OCI-LY3 (cell line): ENCODE data around the gene CST7.

Experiments
- CTCF ChIP-seq: fragments of 200-600, 300-600 bp; sonication (generic); IDR thresholded peaks from 2 replicates; pipeline ENCODE4 v1.5.1; 2014; ENCODE audit warnings: antibody characterized with exemption, low read length, low read depth
- EZH2phosphoT487 ChIP-seq: fragments of 200-600 bp; shearing (Covaris generic); IDR thresholded peaks from 2 replicates; pipeline ENCODE4 v1.6.1; 2018; ENCODE audit warnings: antibody characterized with exemption, mixed run types, low read depth

DNA sequence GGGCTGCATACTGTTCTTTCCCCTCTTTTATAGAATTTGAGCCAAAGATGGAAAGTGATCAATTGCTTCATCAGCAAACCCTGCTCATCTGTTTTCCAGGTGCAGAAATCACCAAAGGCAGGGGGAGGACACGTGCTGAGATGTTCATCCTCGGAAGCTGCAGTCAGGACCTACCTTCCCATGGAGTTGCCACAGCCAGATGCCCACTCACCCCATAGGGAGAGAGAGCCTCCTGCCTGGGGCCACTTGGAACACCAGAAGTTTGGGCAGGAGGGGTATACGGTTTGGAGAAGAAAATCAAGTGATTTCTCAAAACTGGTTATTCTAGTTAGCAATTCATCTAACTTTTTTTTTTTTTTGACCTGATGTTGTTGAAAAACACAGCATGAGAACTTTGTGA, 5.3 kb upstream of the CST7 start:
- TF ChIP-seq CTCF = no peak
- no peak for TF ChIP-seq EZH2phosphoT487
